Upper lobe of right lung (tissue), 1 donor: ENCODE measurements around the gene INKA2. TPM values are rescaled to one million over a fixed set of nuclear protein-coding genes. Genes with fewer than 3 reads are reported as not detected.

Experiments
- ATAC-seq: fragments of 200-7000 bp; cut with Tn5 transposase; one replicate; pipeline ENCODE4 v1.9.1; 2020; ENCODE audit warnings: mild to moderate bottlenecking, moderate library complexity
- DNase-seq: peaks from one replicate; pipeline ENCODE4 v3.0.0-alpha.2; 2020
- H3K27ac ChIP-seq: fragments of 200-600 bp; one replicate; pipeline ENCODE4 v1.8.0; 2022
- H3K27me3 ChIP-seq: fragments of 200-600 bp; one replicate; pipeline ENCODE4 v1.8.0; 2022; ENCODE audit warnings: mild to moderate bottlenecking
- H3K36me3 ChIP-seq: fragments of 200-600 bp; one replicate; pipeline ENCODE4 v1.8.0; 2022
- H3K4me1 ChIP-seq: fragments of 200-600 bp; one replicate; pipeline ENCODE4 v1.8.0; 2022
- H3K4me3 ChIP-seq: fragments of 200-600 bp; one replicate; pipeline ENCODE4 v1.8.0; 2022; ENCODE audit warnings: mild to moderate bottlenecking
- H3K9me3 ChIP-seq: fragments of 200-600 bp; one replicate; pipeline ENCODE4 v1.8.0; 2022
- intact Hi-C: fragments of 100-400 bp; cut with DNase I; formaldehyde crosslinking; loops from one replicate; pipeline ENCODE4 v1.11.0; 2022
- total RNA-seq: library from RNA; stranded (reverse); fragmentation: NEBNext Ultra II Directional; extraction: Animal tissue kit (Norgen Biotek cat#: 25700); gene quantifications from one replicate; pipeline ENCODE4 v1.2.1, GENCODE V29; 2021
- TF ChIP-seq, protein P1 (sequence below): fragments of 200-600 bp; IDR thresholded peaks from one replicate; pipeline ENCODE4 v1.8.0; 2022; ENCODE audit warnings: antibody characterized with exemption
- donor health status: DM: no; HTN: yes; CAD: no; lungs with severe emphysema.

INKA2 gene
- total RNA-seq, 1 donor from 2014 or later = 13.3 TPM

DNA sequence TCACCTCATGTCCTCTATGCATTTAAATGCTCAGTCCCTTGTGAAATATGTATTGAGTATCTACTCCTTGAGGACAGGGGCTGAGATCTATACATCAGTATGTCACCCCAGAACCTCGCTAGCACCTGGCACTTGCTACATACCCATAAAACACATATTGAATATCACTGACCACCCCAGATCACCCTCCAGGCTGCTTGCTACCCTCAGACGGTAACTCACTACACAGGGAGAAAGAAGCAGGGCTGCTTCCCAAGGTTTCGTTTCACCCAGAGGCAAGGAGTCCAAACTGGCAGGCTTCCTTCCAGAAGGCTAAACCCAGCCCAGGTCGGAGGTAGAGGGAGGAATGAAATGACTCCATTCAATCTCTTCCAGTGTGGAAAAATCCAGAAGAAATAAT lies 8.5 kb downstream of the INKA2 start:
- Histone ChIP-seq H3K27ac (no peak overlapping the region), H3K4me3 (no peak overlapping the region), H3K36me3 (no peaks in the 10 kb centered on the region), H3K27me3 (no peaks in the 10 kb centered on the region), H3K9me3 (no peaks in the 10 kb centered on the region), H3K4me1 (peaks cover 7% of the 10 kb centered on the region)
- TF ChIP-seq, protein P1, sequence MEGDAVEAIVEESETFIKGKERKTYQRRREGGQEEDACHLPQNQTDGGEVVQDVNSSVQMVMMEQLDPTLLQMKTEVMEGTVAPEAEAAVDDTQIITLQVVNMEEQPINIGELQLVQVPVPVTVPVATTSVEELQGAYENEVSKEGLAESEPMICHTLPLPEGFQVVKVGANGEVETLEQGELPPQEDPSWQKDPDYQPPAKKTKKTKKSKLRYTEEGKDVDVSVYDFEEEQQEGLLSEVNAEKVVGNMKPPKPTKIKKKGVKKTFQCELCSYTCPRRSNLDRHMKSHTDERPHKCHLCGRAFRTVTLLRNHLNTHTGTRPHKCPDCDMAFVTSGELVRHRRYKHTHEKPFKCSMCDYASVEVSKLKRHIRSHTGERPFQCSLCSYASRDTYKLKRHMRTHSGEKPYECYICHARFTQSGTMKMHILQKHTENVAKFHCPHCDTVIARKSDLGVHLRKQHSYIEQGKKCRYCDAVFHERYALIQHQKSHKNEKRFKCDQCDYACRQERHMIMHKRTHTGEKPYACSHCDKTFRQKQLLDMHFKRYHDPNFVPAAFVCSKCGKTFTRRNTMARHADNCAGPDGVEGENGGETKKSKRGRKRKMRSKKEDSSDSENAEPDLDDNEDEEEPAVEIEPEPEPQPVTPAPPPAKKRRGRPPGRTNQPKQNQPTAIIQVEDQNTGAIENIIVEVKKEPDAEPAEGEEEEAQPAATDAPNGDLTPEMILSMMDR = no peak
- intact Hi-C loops = no loop called here
- DNase-seq (no peak), ATAC-seq (no peak)

DNA sequence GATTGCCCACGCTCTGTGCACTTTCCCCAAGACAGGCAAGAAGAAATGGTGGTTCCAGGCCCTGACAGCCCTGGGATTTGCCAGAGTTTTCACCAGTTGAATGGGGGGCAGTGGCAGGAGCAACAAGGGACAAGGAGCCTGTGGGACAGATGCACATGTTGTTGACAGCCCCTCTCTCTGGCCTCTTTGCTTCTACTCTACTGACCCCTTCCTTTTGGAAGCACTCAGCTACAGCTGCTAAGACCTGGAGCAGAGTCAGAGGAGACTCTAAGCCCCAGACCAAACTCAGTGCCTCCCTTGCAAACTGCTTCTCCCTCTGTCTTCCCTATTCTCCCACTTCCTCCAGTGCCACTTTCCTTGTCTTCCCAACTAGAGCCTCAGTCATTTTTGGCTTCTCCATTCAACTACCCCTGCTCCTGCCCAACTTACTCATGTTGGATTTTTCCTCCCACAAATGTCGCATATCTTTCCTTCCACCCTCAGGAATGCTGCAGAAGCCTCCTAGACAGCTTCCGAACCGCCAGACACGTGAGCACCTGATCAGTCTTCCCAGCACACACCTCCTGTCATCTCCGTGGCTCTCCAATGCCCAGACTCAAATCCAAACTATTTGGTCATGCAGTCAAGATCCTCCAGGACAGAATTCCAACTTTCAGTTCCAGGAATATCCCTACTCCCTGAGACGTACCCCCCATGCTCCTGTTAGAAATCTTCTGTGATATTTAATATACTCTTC lies 9.1 kb downstream of the INKA2 start:
- H3K27ac ChIP-seq = no peak overlapping the region
- no peak for DNase-seq

DNA sequence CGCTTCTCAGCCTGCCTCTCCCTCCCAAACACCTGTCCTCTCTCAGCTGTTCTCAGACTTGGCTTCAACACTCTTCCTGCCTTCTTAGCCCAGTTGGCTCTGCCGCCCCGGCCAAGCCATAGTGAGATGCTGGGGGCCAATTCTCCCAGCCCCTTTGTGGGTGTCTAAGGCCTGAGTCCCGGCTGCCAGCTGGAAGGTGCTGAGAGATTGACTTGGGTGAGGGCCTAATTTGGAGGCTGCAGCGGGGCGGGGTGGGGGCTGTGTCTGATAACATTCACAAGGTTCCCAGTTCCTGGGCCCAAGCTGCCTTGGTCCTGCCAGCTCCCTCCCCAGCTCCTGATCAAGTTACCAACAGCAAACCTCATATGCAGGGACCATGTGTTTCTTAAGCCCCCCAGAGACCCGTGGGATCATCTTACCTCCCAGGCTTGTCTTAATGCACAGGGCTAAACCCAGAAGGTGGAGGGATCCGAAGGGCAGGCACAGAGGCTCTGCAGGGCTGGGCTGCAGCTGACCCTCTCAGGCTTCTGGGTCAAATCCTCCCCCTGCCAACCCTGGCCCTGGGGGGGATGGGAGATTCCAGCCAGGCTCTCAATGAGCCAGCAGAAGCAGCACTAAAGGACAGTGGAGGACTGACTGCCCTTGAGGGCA lies 9.8 kb downstream of the INKA2 start:
- no peaks in the 10 kb centered on the region for H3K27me3 ChIP-seq
- TF ChIP-seq, protein P1 = no peak
- H3K4me1 ChIP-seq = peaks cover 7% of the 10 kb centered on the region
- no peak overlapping the region for H3K4me3 ChIP-seq
- intact Hi-C loops = no loop called here
- no peaks in the 10 kb centered on the region for H3K9me3 ChIP-seq
- no peak overlapping the region for H3K27ac ChIP-seq
- DNase-seq (no peak), ATAC-seq (no peak)
- no peaks in the 10 kb centered on the region for H3K36me3 ChIP-seq

More for the DNA sequence above, 9.1 kb downstream of the INKA2 start:
- Histone ChIP-seq H3K36me3 (no peaks in the 10 kb centered on the region), H3K4me3 (no peak overlapping the region), H3K27me3 (no peaks in the 10 kb centered on the region), H3K4me1 (peaks cover 7% of the 10 kb centered on the region), H3K9me3 (no peaks in the 10 kb centered on the region)
- ATAC-seq = no peak
- intact Hi-C loops = no loop called here
- TF ChIP-seq, protein P1 = no peak

DNA sequence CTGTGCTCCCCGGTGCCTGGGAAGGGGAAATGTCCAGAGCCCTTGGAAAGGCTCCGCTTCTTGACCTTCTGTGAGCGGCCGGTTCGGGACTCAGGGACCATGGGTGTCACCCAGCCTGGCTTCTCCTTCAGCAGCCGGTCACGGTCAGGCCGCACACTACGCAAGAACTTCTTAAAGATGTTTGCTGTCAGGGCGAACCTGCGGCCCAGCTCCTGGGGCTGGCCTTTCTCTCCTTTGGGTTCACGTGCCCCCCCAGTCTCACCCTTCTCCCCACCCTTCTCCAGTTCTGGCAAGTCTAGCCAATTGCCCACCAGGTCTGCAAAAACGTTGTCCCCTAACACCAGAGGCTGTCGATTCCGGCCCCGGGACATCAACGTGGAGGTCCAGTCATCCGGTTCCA lies 12.1 kb downstream of the INKA2 start:
- TF ChIP-seq, protein P1 = no peak
- Histone ChIP-seq H3K9me3 (no peaks in the 10 kb centered on the region), H3K4me3 (no peak overlapping the region), H3K27ac (no peak overlapping the region), H3K27me3 (no peaks in the 10 kb centered on the region), H3K4me1 (peaks cover 16% of the 10 kb centered on the region), H3K36me3 (no peaks in the 10 kb centered on the region)
- DNase-seq (no peak), ATAC-seq (no peak)
- intact Hi-C loops = no loop called here

DNA sequence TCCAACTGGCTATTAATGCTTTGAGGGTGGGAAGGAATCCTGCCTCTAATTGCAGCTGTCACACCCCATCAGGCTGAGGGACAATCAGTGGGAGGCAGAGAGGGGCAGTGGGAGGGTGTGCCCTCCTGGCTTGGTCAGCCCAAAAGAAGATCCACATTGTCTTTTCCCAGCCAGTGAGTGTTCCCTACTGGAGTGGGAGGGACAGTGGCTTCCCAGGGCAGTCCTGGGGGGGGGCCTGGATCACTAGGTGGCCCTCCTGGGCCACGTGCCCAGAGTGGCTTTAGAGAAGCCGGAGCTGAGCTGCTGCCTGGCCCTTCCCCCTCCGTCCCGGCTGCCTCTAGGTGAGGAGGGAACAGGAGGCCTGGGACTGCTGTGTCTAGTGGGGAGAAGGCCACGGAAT lies 14.0 kb downstream of the INKA2 start:
- intact Hi-C loops = no loop called here
- Histone ChIP-seq H3K36me3 (no peaks in the 10 kb centered on the region), H3K27ac (no peak overlapping the region), H3K9me3 (no peaks in the 10 kb centered on the region), H3K4me1 (peaks cover 33% of the 10 kb centered on the region), H3K27me3 (no peaks in the 10 kb centered on the region), H3K4me3 (no peak overlapping the region)
- TF ChIP-seq, protein P1 = no peak
- DNase-seq (no peak), ATAC-seq (peak; percentile 14)
